HG03045 (cell line): ENCODE results near the gene GPR135.

Experiments used
- ATAC-seq: cut with Tn5 transposase; IDR thresholded peaks from one replicate; pipeline ENCODE4 v1.9.1; 2021; ENCODE audit warnings: mild to moderate bottlenecking, moderate library complexity; ENCODE audit not compliant: unreplicated experiment

The GPR135 gene, protein sequence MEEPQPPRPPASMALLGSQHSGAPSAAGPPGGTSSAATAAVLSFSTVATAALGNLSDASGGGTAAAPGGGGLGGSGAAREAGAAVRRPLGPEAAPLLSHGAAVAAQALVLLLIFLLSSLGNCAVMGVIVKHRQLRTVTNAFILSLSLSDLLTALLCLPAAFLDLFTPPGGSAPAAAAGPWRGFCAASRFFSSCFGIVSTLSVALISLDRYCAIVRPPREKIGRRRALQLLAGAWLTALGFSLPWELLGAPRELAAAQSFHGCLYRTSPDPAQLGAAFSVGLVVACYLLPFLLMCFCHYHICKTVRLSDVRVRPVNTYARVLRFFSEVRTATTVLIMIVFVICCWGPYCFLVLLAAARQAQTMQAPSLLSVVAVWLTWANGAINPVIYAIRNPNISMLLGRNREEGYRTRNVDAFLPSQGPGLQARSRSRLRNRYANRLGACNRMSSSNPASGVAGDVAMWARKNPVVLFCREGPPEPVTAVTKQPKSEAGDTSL

DNA sequence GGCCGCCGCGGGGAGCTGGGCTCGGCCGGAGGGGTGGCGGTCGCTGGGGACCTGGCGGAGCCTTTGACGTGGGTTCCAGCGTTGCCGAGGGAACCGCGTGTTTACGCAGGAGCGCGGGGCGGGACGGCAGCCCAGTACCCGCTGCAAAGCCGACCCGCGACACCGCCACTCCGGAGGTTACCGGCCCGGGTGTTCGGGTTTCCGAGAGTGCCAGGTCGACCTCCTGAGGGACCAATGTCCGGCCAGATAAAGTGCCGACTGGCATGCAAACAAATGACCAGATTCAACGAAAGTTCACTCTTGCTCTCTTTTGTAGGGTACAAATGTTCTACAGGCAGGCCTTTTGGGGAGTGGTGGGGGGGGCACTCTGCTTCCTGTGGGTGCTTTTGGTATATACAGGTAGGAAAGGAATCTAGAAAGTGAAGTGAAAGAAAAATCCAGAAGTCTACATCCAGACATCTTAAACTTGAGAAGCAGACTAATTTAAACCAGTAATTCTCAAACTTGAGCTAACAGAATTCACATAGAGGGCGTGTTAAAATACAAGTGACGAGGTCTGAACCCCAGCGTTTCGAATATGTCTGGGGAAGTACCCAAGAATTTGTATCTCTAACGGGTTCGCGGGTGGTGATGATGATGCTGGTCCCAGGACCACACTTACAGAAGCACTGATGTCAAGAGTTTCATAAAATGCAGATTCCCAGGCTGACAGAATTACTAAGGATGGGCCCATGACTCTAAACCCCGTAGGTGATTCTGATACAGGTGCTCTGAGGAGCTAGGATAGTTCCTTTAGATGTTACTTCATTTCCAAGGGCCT lies at the start of gene GPR135:
Gene GPR135 (minus strand): TSS at position 65 of the 820 bp plus-strand sequence. CDS start 154 bp downstream, outside the sequence.
- ATAC-seq = peak; percentile 32

GRCh38 chr14:59511916-59512575 lies 46.9 kb upstream of the GPR135 start:
- no peak for ATAC-seq

DNA sequence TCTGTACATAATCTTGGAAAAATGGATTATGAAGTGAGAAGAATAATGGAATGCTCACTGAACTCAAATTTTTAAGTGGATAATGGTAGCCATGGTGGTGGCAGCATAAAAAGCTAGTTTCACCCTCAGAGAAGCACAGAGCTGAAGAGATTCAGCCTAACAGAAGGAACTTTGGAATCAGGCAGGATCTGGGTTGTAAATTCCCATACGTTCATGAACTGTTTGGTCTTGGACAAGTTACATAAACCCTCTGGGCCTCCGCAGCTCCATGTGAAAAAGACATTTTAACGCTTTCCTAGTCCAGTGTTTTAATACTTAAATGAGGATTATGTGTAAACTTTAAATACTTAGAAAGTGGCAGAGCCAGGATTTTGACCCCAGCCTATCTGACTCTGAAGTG lies 45.8 kb upstream of the GPR135 start:
- no peak for ATAC-seq

GRCh38 chr14:59510001-59510400 lies 44.8 kb upstream of the GPR135 start:
- ATAC-seq = no peak

GRCh38 chr14:59509101-59509500 lies 43.9 kb upstream of the GPR135 start:
- ATAC-seq = no peak

DNA sequence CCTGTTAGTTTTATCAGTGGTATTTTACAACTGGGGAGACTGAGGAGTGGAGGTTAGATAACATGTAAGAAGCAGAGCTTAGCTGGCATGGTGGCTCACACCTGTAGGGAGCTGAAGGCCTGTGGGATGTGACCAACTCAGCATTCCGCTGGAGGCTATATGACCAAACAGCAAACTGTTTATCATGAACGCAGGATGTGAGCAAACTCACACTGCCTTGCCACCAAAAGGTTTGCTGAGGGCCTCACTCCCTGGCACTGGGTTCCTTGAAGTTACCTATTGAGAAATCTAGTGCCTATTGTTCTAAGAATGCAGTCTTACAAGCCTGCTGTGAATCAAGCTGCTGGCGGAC lies 42.5 kb upstream of the GPR135 start:
- no peak for ATAC-seq

GRCh38 chr14:59507063-59507751 lies 42.0 kb upstream of the GPR135 start:
- peak; percentile 73 for ATAC-seq

DNA sequence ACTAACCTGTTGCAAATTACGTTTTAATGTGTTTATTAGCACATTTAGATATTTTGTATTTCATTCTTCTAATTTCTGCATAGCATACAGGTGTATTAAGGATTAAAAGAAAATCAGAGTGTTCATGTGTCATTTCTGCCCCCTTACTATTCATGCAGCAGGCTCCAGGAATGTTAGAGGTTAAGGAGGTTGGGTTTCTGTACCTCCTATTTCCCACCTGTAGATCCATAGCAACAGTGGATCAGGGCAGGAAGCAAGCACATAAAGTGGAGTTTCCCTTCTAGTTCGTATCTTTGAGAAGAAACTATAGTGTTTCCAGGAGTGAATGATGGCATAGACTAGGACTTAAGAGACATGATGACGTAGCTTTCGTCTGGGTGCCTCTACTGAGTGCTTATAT lies 38.1 kb upstream of the GPR135 start:
- ATAC-seq = no peak

DNA sequence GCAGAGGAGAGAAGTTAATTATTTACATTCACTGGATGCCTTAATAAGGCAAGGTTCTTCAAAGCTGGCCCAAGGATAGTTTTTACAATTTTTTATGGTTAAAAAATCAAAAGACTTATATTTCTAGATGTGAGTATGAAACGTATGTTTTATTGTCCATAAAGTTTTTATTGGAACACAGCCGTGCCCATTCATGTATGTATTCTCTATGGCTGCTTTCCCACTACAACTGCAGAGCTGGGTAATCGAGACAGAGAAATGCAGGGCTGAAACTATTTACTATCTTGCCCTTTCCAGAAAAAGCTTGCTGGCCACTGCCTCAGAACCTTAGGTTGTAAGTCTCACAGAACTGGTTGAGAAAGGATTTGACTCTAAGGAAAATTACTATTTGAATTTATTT lies 35.6 kb upstream of the GPR135 start:
- ATAC-seq = no peak

GRCh38 chr14:59492384-59492783 lies 27.2 kb upstream of the GPR135 start:
- no peak for ATAC-seq

DNA sequence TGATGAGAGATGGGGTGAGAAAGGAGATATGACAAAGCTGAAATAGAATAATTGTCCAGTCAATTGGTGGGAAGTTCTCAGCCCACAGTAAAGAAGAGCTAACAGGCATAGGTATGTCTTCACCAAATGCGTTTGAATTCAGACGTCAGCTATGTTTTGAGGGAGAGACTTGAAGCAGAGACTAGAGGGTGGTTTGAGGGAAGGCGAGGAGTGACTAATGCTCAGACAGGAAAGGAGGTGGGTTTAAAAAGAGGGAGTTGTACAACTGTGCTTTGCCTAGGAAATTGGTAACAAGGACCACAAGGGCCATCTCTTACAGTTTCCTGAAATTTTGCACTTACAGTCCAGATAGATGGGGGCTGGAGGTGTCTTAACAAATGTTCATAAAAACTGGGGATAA lies 25.6 kb upstream of the GPR135 start:
- ATAC-seq = no peak

DNA sequence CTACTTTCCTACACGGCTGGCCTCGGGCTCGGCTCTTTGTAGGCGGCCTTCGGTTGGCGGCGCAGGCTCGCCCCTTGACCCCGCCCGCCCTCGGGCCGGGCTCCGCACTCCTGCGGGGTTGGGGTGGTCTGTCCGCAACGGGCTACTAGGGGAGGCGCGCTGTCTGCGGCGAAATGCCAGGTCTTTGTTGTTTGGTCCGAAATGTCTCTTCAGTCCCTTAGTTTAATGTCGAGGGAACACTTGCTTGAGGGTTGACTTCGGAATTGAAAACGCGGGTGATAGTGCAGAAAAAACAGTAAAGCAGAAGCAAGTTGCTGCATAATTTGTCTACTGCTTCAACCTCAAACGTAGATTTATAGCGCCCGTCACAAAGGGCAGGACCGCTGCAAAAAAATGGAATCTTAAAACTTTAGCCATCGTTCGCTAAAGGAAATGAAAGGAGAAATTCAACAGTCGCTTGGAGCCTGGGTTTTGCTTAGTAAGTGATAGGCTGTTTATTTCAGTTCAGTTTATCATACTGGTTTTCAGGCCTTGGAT lies 19.5 kb upstream of the GPR135 start:
- ATAC-seq = peak; percentile 59

GRCh38 chr14:59483819-59484638 lies 18.8 kb upstream of the GPR135 start, which contains the start of the genes JKAMP and L3HYPDH:
TSS of gene JKAMP (plus strand) at chr14:59484517. CDS start at chr14:59484590, 73 bp downstream.
TSS of gene L3HYPDH (minus strand) at chr14:59484408. CDS start at chr14:59484316, 92 bp downstream.
- ATAC-seq = peak; percentile 92

- ATAC-seq = no peak
Observed at GRCh38 chr14:59483363-59483762, 18.2 kb upstream of the GPR135 start.

- no peak for ATAC-seq
Observed at GRCh38 chr14:59482541-59483331, 17.6 kb upstream of the GPR135 start.

DNA sequence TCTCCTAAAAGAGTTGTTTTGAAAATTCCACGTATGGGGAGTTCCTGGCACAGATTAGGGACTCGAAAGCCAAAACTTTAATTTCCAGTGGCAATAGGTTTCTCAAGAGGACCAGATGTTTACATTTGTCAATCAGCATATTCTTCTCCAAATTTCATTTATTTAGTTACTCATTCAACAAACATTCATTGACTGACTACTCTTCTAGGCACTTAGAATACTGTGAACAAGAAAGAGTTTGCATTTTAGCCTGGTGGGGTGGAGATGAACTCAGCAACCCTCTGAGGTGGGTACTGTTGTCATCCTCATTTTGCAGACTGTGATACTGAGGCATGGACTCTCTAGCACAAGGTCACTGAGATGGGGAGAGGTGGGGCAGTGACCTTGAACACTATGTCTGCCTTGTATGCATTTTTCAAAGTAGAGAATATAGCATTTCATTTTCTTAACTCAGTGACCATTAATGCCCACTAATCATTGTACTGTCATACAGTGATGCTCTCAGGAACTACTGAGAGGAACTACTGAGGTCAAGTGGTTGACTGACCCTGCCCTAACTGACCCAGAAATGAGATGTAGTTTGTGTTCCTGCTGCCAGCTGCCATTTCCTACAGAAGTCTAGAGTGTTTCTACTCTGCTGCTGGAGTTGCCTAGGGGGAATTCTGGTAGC lies 16.8 kb upstream of the GPR135 start:
- ATAC-seq = no peak

DNA sequence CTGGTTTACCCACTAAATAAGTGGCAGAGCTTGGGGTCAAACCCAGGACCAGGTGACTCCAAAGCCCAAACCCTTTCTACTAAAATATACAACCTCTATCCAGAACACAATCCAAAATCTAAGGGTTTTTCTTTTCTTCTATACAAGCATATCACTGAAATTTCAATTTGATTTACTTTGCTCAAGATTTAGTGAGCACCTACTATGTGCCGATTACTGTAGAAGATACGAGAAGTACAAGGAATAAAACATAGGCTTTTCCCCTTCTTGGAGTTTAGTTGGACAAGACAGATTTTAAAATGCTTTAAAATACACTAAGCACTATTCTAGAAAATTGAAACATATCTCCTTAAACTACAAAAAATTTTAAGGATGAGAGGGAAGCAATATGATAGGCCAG lies 16.2 kb upstream of the GPR135 start:
- no peak for ATAC-seq

GRCh38 chr14:59480166-59480565 lies 15.0 kb upstream of the GPR135 start:
- ATAC-seq = no peak
